Endothelial cell of umbilical vein (primary cell): ENCODE results near the gene DEFB126.

Experiments
- EZH2 ChIP-seq: IDR thresholded peaks from 2 replicates; pipeline ENCODE4 v1.6.1; 2012; ENCODE audit warnings: borderline replicate concordance, low read depth, mild to moderate bottlenecking, moderate library complexity, low read length, inconsistent platforms; ENCODE audit not compliant: severe bottlenecking
- JUN ChIP-seq: IDR thresholded peaks from 2 replicates; pipeline ENCODE4 v1.6.1; 2011; ENCODE audit warnings: borderline replicate concordance, low read depth; ENCODE audit not compliant: insufficient read length, insufficient read depth
- POLR2A ChIP-seq: IDR thresholded peaks from 2 replicates; pipeline ENCODE4 v1.6.1; 2012; ENCODE audit warnings: low read depth, mild to moderate bottlenecking, control low read depth, low read length
- TF ChIP-seq, protein P1 (sequence below), 2 donors: IDR thresholded peaks; 1 replicate in 1 of 2; 2 replicates in 1 of 2; pipeline ENCODE4 v1.5.1; 2011; ENCODE audit warnings: low read length in 2 of 2, mild to moderate bottlenecking in 2 of 2, moderate library complexity in 2 of 2, control low read depth in 1 of 2, inconsistent platforms in 1 of 2, low read depth in 1 of 2; ENCODE audit not compliant: insufficient read depth in 1 of 2; ENCODE audit errors: extremely low read depth in 1 of 2
- TF ChIP-seq, protein P2 (sequence below): IDR thresholded peaks from 2 replicates; pipeline ENCODE4 v1.6.1; 2011; ENCODE audit not compliant: insufficient read depth, insufficient read length

DNA sequence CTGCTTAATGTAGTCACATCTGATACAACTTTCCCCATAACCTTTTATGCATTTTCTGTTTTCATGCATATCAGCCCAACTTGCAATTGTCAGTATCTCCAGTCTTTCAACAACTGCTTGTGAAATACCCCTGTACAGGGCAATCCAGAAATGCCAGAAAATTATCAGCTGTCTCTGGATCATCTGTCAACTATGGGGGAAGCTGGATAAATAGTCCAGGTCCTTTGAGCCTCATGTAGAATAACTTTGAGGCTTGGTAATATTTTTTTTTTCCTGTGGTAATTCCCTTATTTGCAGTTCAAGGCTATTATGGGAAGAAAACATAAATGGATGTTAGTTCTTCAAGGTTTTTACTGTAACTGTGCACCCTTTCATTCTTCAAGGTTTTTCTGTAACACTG, 48.7 kb upstream of the DEFB126 start:
- TF ChIP-seq, protein P1, sequence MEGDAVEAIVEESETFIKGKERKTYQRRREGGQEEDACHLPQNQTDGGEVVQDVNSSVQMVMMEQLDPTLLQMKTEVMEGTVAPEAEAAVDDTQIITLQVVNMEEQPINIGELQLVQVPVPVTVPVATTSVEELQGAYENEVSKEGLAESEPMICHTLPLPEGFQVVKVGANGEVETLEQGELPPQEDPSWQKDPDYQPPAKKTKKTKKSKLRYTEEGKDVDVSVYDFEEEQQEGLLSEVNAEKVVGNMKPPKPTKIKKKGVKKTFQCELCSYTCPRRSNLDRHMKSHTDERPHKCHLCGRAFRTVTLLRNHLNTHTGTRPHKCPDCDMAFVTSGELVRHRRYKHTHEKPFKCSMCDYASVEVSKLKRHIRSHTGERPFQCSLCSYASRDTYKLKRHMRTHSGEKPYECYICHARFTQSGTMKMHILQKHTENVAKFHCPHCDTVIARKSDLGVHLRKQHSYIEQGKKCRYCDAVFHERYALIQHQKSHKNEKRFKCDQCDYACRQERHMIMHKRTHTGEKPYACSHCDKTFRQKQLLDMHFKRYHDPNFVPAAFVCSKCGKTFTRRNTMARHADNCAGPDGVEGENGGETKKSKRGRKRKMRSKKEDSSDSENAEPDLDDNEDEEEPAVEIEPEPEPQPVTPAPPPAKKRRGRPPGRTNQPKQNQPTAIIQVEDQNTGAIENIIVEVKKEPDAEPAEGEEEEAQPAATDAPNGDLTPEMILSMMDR (IDR thresholded peaks at IDR 0.05; ENCODE audit: extremely low read depth in 1 of 2, insufficient read depth in 1 of 2, low read depth in 1 of 2, low read length in 2 of 2), result no peak
- TF ChIP-seq, protein P2, sequence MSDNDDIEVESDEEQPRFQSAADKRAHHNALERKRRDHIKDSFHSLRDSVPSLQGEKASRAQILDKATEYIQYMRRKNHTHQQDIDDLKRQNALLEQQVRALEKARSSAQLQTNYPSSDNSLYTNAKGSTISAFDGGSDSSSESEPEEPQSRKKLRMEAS, result no peak
- TF ChIP-seq JUN, result no peak
- TF ChIP-seq EZH2, result no peak
- TF ChIP-seq POLR2A, result no peak
